Small intestine (tissue), 7 donors: ENCODE measurements around the gene FADS2. TPM values are rescaled to one million over a fixed set of nuclear protein-coding genes. Genes with fewer than 3 reads are reported as not detected.

Experiments used
- DNase-seq, 2 donors: peaks; one replicate each; pipeline versions ENCODE4 v3.0.0 to v3.0.0-alpha.2; 2013
- FAIRE-seq: peaks from 2 replicates; lab custom pipeline; 2012; peaks lifted over from hg19 to GRCh38; lab: Jason Lieb, UNC
- H3K27ac ChIP-seq, 3 donors: one replicate each; pipeline ENCODE4 v1.5.1; 2013; ENCODE audit warnings: low read length in 2 of 3, mild to moderate bottlenecking in 2 of 3, control low read depth in 1 of 3, inconsistent platforms in 1 of 3, low read depth in 1 of 3, moderate library complexity in 1 of 3
- H3K27me3 ChIP-seq, 3 donors: one replicate each; pipeline ENCODE4 v1.6.1; 2013; ENCODE audit warnings: low read length in 3 of 3, inconsistent platforms in 1 of 3; ENCODE audit not compliant: control insufficient read depth in 3 of 3, insufficient read depth in 3 of 3
- H3K36me3 ChIP-seq, 3 donors: one replicate each; pipeline ENCODE4 v1.6.1; 2013; ENCODE audit warnings: low read length in 3 of 3, inconsistent platforms in 1 of 3, low read depth in 1 of 3, mild to moderate bottlenecking in 1 of 3, moderate library complexity in 1 of 3; ENCODE audit not compliant: control insufficient read depth in 3 of 3, insufficient read depth in 2 of 3
- H3K4me1 ChIP-seq, 3 donors: one replicate each; pipeline ENCODE4 v1.6.1; 2013; ENCODE audit warnings: low read length in 2 of 3, inconsistent platforms in 1 of 3, low read depth in 1 of 3, mild to moderate bottlenecking in 1 of 3, moderate library complexity in 1 of 3; ENCODE audit not compliant: control insufficient read depth in 3 of 3, insufficient read depth in 2 of 3
- H3K4me3 ChIP-seq, 3 donors: one replicate each; pipeline ENCODE4 v1.5.1; 2013; ENCODE audit warnings: low read length in 3 of 3, control low read depth in 1 of 3, inconsistent platforms in 1 of 3, low read depth in 1 of 3, mild to moderate bottlenecking in 1 of 3, moderate library complexity in 1 of 3
- H3K9me3 ChIP-seq, 2 donors: one replicate each; pipeline ENCODE4 v1.6.1; 2013; ENCODE audit warnings: low read depth in 1 of 2, low read length in 1 of 2; ENCODE audit not compliant: control insufficient read depth in 2 of 2, insufficient read depth in 1 of 2
- WGBS, 3 donors: extraction: QIAGEN DNeasy Blood & Tissue Kit; methylation state at CpG; one replicate each; pipeline ENCODE4 v1.1.7; 2013; 5-methylcytosine and 5-hydroxymethylcytosine counted together
- polyA plus RNA-seq, 4 donors: library from polyadenylated mRNA; stranded (reverse) in 3 of 4; unstranded in 1 of 4; fragments of 200-250 nt in 3 of 4; fragments of 120-200 nt in 1 of 4; gene quantifications; one replicate each; pipeline versions ENCODE4 v1.2.1 to v1.2.3, GENCODE V29; 2013
- donor health status: healthy with polysubstance abuse.
- donor health status: control.
- donor health status: control.
- donor health status: Bipolar disorder and iron deficiency.
- donor health status: healthy.

The FADS2 gene
- polyA plus RNA-seq, 4 donors: 2.4 to 147 (median 7.7) TPM

- 76 to 81% (median 79%) methylated on average over 3 of the region's 3 CpGs for whole genome bisulfite sequencing, 3 donors
These were observed 27.5 kb upstream of the FADS2 start for GRCh38 chr11:61800331-61801281.

GRCh38 chr11:61802605-61803004, 25.5 kb upstream of the FADS2 start:
- no peaks in the 10 kb centered on the region for H3K27me3 ChIP-seq

More at GRCh38 chr11:61800331-61801281, 27.5 kb upstream of the FADS2 start:
- DNase-seq: no peak
- Histone ChIP-seq H3K4me1 (peaks cover 0 to 3% (median 0%) of the 10 kb centered on the region in 3 donors), H3K27me3 (no peaks in the 10 kb centered on the region), H3K9me3 (no peaks in the 10 kb centered on the region), H3K36me3 (peaks cover 0 to 32% (median 0%) of the 10 kb centered on the region in 3 donors), H3K27ac (no peak overlapping the region), H3K4me3 (no peak overlapping the region)
- no peak for FAIRE-seq

GRCh38 chr11:61803889-61804647, 24.0 kb upstream of the FADS2 start:
- H3K27me3 ChIP-seq: no peaks in the 10 kb centered on the region
- peaks cover 0 to 27% (median 3%) of the 10 kb centered on the region in 3 donors for H3K36me3 ChIP-seq
- no peak overlapping the region for H3K4me3 ChIP-seq
- FAIRE-seq (no peak), DNase-seq (no peak)
- no peaks in the 10 kb centered on the region for H3K4me1 ChIP-seq
- no peak overlapping the region for H3K27ac ChIP-seq
- H3K9me3 ChIP-seq: no peaks in the 10 kb centered on the region
- WGBS, 3 donors: 80 to 97% (median 93%) methylated on average over 3 of the region's 3 CpGs

More at GRCh38 chr11:61802605-61803004, 25.5 kb upstream of the FADS2 start:
- Histone ChIP-seq H3K9me3 (no peaks in the 10 kb centered on the region), H3K36me3 (peaks cover 0 to 25% (median 3%) of the 10 kb centered on the region in 3 donors), H3K27ac (no peak overlapping the region), H3K4me1 (no peaks in the 10 kb centered on the region), H3K4me3 (no peak overlapping the region)
- WGBS, 3 donors: 87 to 91% (median 91%) methylated on average over 6 of the region's 6 CpGs
- no peak for DNase-seq
- FAIRE-seq: no peak

GRCh38 chr11:61805146-61805545, 23.0 kb upstream of the FADS2 start:
- no peak for FAIRE-seq
- Histone ChIP-seq H3K27ac (no peak overlapping the region), H3K27me3 (no peaks in the 10 kb centered on the region), H3K4me3 (no peak overlapping the region), H3K4me1 (no peaks in the 10 kb centered on the region), H3K9me3 (no peaks in the 10 kb centered on the region), H3K36me3 (peaks cover 0 to 29% (median 3%) of the 10 kb centered on the region in 3 donors)
- 92 to 100% (median 93%) methylated on average over 1 of the region's 1 CpG for WGBS, 3 donors
- no peak for DNase-seq

- Histone ChIP-seq H3K36me3 (peaks cover 0 to 40% (median 3%) of the 10 kb centered on the region in 3 donors), H3K9me3 (no peaks in the 10 kb centered on the region), H3K4me1 (no peaks in the 10 kb centered on the region), H3K4me3 (no peak overlapping the region), H3K27me3 (no peaks in the 10 kb centered on the region), H3K27ac (no peak overlapping the region)
- 95 to 97% (median 96%) methylated on average over 5 of the region's 5 CpGs for WGBS, 3 donors
- FAIRE-seq: no peak
- no peak for DNase-seq
These were observed 21.3 kb upstream of the FADS2 start for GRCh38 chr11:61806785-61807184.

- no peak overlapping the region for H3K4me3 ChIP-seq
These were observed 17.4 kb upstream of the FADS2 start for GRCh38 chr11:61810671-61811175.

GRCh38 chr11:61811831-61812230, 16.3 kb upstream of the FADS2 start:
- Histone ChIP-seq H3K4me1 (peaks cover 0 to 23% (median 6%) of the 10 kb centered on the region in 3 donors), H3K36me3 (peaks cover 0 to 27% (median 0%) of the 10 kb centered on the region in 3 donors), H3K9me3 (peaks cover 0 to 2% of the 10 kb centered on the region in 2 donors), H3K27ac (no peak overlapping the region), H3K27me3 (peaks cover 0 to 27% (median 0%) of the 10 kb centered on the region in 3 donors), H3K4me3 (no peak overlapping the region)
- 89 to 93% (median 92%) methylated on average over 5 of the region's 5 CpGs for WGBS, 3 donors
- DNase-seq: no peak
- FAIRE-seq: no peak

More at GRCh38 chr11:61810671-61811175, 17.4 kb upstream of the FADS2 start:
- Histone ChIP-seq H3K27me3 (peaks cover 0 to 17% (median 0%) of the 10 kb centered on the region in 3 donors), H3K36me3 (peaks cover 0 to 30% (median 3%) of the 10 kb centered on the region in 3 donors), H3K9me3 (peaks cover 0 to 2% of the 10 kb centered on the region in 2 donors), H3K4me1 (peaks cover 0 to 16% (median 6%) of the 10 kb centered on the region in 3 donors), H3K27ac (no peak overlapping the region)
- DNase-seq (no peak), FAIRE-seq (no peak)
- WGBS, 3 donors: 93 to 96% (median 95%) methylated on average over 8 of the region's 8 CpGs
